HG02885 (cell line): ENCODE data around the gene PTPN1.
"Not testable (repeated sequence)": the region's sequence is repeated elsewhere in the genome, so short reads cannot be mapped to it uniquely, and the experiment has no call there.

Source experiments
- ATAC-seq: cut with Tn5 transposase; IDR thresholded peaks from one replicate; pipeline ENCODE4 v1.9.1; 2021; ENCODE audit warnings: mild to moderate bottlenecking; ENCODE audit not compliant: unreplicated experiment, poor library complexity

Gene PTPN1

DNA sequence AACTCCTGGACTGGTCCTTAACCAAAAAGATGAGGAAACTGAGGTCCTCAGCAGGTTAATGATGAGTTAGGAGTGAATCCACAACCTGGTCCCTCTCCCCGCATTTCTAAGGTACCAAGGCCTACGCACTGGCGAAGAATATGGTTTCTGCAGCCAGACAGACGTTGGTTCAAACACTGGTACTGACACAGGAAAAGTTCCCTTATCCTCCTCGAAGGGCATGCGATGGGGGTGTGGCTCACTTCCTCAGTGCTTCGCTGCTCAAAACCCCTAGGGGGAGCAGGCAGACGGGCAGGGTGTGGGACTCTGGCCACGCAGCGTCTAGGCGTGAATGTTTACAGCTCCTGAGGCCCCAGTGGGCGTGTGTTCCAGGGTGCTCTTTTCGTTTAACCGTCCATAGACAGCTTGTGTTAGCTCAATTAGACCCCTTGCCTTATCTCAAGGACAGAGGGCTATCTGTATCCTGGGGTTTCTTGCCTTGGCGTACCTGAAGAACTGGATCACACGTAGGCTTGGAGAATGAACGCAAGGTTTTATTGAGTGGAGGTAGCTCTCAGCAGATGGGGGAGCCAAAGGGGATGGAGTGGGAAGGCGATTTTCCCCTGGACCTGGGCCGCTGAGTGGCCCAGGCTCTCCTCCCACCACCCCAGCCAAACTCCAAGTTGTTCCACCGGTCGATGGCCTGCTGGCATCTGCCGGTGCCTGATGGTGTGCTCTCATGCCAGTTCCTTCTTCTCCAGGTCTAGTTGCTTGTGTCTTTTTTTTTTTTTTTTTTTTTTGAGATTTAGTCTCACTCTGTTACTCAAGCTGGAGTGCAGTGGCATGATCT is 31.8 kb upstream of the PTPN1 start:
- peak; percentile 79 for ATAC-seq

GRCh38 chr20:50481741-50482140 is 28.4 kb upstream of the PTPN1 start:
- no peak for ATAC-seq

- no peak for ATAC-seq
These were observed 27.7 kb upstream of the PTPN1 start for GRCh38 chr20:50482396-50482981.

DNA sequence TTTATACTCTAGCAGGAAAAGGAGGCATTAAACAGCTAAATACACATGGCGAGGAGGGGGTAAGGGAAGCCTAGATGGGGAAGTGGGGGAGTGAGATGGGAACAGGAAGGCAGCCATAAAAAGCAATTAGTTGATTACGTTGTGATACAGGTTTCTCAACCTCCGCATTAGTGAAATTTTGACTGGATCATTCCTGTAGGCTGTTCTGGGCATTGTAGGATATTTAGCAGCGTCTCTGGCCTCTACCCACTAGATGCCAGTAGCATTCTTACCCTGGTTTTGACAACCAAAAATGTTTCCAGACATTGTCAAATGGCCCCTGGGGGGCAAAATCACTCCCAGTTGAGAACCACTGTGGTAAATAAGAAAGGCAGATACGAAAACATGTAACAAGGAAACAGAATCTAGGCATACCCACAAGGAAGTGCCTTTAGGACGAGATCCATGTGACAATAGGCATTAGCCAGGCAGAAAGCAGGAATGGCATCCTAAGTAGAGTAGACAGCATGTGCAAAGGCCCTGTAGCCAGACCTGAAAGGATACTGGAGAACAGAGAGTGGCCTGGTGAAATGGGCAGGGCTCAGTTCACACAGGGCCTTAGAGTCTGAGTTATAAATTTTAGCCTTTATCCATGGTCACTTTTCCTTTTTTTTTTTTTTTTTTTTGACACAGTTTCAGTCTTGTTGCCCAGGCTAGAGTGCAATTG is 25.8 kb upstream of the PTPN1 start:
- ATAC-seq, result no peak

DNA sequence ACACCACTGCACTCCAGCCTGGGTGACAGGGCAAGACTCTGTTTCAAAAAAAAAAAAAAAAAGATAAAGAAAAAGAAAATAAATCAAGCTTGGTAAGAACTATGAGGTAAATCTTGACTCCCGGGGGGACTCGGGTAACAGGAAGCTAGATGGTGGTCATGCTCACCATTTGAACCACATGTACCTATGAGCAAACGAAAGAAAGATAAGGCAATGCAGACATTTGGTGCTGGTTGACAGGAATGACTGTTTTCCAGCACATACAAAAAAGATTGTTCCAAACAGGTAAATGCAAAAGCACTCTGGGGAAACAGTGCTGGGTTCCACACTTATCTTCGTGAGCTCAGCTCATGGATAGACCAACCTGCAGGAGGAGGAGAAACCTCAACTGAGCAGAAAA is 22.8 kb upstream of the PTPN1 start:
- ATAC-seq, result no peak

GRCh38 chr20:50488236-50488806 is 21.9 kb upstream of the PTPN1 start:
- peak; percentile 69 for ATAC-seq

GRCh38 chr20:50491168-50491567 is 19.0 kb upstream of the PTPN1 start:
- no peak for ATAC-seq

DNA sequence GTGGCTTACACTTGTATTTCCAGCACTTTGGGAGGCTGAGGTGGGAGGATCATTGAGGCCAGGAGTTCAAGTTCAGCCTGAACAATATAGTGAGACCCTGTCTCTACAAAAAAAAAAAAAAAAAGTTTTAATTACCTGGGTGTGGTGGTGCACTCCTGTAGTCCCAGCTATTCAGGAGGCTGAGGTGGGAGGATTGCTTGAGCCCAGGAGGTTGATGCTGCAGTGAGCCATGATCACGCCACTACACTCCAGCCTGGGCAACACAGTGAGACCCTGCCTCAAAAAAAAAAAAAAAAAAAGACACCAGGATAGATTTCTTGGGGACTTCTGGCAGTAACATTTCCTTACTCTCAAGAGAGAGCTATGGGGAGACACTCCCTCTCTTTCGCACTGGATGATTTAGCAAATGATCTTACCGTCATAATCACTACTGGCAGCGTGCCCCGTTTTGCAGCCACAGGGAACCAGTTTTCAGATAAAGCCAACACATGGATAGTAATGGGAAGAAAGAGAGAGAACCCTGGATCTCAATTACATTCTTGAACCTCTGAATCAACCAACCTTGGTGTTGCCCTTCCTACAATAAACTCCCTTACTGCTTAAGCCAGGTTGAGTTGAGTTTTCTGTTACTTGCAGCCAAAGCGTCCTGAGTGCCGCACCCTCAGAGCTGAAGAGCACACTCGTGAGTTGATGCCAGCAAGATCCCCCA is 18.1 kb upstream of the PTPN1 start:
- ATAC-seq, result no peak

- no peak for ATAC-seq
These were observed 16.3 kb upstream of the PTPN1 start for GRCh38 chr20:50493881-50494253.

DNA sequence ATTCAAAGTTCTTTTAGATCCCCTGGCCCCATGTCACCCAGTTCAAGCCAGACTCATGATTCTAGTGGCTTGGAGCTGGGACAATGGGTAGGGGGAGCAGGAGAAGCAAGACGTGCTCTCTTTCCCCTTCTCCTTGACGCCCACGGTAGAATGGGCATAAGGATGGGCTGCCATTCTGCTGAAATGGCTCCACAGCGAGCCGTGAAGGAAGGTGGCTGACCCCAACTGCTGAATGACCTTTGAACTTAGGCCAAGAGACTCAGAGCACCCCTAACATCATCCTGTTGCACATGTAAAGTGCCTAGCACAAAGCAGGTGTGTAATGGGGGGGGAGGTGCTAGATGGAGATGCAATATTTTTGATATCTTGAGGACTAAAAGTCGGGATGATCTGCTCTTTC is 15.8 kb upstream of the PTPN1 start:
- ATAC-seq, result no peak

GRCh38 chr20:50496773-50497385 is 13.3 kb upstream of the PTPN1 start:
- ATAC-seq, result no peak

GRCh38 chr20:50498071-50498776 is 12.0 kb upstream of the PTPN1 start:
- no peak for ATAC-seq

GRCh38 chr20:50499938-50500337 is 10.2 kb upstream of the PTPN1 start:
- ATAC-seq, result no peak

DNA sequence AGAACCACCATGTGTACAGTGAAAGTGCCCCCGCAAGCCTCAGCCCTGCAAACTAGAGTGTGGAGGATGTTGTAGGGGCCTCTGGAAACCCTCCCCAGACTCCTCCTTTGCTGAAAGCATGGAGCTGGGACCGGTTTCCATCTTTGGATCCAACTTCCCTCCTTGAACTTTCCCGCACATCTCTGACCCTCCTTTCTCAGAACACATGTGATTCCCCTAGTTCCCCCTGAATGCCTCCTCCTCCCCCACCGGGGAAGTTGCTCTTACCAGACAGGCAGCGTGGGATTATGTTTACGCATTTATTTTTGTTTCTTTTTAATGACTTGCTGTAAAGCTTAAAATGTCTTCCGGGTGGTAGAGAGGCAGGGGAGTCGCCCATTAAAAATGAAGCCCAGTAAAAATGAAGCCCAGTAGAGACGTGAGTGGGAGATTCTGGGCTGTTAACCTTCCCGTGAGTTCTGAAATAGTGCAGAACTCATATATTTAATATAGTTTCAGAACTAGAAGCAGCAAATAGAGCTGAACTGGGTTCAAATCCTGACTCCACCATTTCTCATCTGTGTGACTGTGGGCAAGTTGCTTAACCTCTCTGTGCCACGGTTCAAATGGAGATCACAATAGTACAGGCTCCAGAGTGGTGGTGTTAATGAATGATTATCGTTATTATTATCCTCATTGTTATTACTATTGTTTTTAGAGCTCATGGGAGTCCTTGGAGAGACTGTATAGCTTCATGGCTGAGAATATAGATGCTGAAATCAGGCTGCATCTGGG is 8.0 kb upstream of the PTPN1 start:
- no peak for ATAC-seq

DNA sequence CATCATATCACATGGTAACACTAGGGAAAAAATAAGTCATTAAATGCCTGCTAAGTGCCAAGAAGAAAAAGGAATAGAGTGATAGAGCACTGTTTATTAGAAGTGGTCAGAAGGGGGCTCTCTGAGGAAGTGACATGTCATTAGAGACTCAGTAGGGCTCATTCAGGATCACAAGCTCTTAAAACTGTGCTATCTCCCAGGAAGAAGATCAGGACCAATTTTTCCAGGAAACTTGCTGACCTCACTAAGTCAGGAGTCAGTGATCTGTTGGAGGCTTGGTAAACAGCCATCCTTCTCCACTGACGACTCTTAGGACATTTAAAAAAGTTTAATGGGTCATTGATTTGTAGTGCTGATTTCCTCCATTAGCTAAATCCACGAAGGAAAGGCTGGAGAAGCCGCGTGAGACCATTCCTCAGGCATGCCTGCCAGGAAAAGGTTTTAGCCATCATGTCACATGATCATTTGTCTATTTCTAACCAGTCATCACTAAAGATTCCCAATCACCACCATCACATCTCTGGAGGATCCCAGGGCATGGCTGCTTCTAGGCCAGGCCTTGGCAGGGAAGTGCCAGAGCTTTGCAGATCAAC is 5.9 kb upstream of the PTPN1 start:
- no peak for ATAC-seq

- no peak for ATAC-seq
These were observed 4.0 kb upstream of the PTPN1 start for GRCh38 chr20:50506270-50506579.

GRCh38 chr20:50507745-50508144 is 2.4 kb upstream of the PTPN1 start:
- ATAC-seq, result not testable (repeated sequence)

- no peak for ATAC-seq
These were observed 1.9 kb upstream of the PTPN1 start for GRCh38 chr20:50508171-50508755.
